ENCODE measurements around the gene HPCAL1. TPM values are rescaled to one million over a fixed set of nuclear protein-coding genes. Genes with fewer than 3 reads are reported as not detected.

Gene HPCAL1
- total RNA-seq, 2 donors from 2014 or later = 41.0 to 66.3 TPM

GRCh38 chr2:10342245-10342951, 39.7 kb downstream of the HPCAL1 start:
- H3K27me3 ChIP-seq = no peaks in the 10 kb centered on the region
- no peaks in the 10 kb centered on the region for H3K9me3 ChIP-seq
- H3K27ac ChIP-seq = peak overlapping the region in 3 of 4 donors; percentile 47 to 63 (median 52)
- H3K4me3 ChIP-seq = no peak overlapping the region
- no peaks in the 10 kb centered on the region for H3K36me3 ChIP-seq (replicated peaks in 1 of 2; ENCODE audit: insufficient read depth in 1 of 2, low read depth in 2 of 2)
- TF ChIP-seq CTCF (IDR thresholded peaks at IDR 0.05) = no peak
- no peak for TF ChIP-seq POLR2A (IDR thresholded peaks at IDR 0.05)
- ATAC-seq (peak; percentile 63), DNase-seq (peak in 2 of 4 donors; percentile 41 to 49)
- H3K4me1 ChIP-seq = peaks cover 48% of the 10 kb centered on the region
- intact Hi-C loops (cut with DNase I) = no loop called here
- 68 to 78% methylated on average over 12 to 16 of the region's 18 CpGs for WGBS, 2 donors

GRCh38 chr2:10343191-10343590, 40.5 kb downstream of the HPCAL1 start:
- 64 to 80% methylated on average over 3 of the region's 3 CpGs for WGBS, 2 donors
- Histone ChIP-seq H3K9me3 (no peaks in the 10 kb centered on the region), H3K27ac (peak overlapping the region in 3 of 4 donors; percentile 47 to 63 (median 52)), H3K27me3 (no peaks in the 10 kb centered on the region), H3K4me3 (no peak overlapping the region), H3K36me3 (replicated peaks in 1 of 2; ENCODE audit: insufficient read depth in 1 of 2, low read depth in 2 of 2) (no peaks in the 10 kb centered on the region), H3K4me1 (peaks cover 56% of the 10 kb centered on the region)
- no peak for ATAC-seq
- TF ChIP-seq CTCF (IDR thresholded peaks at IDR 0.05) (no peak), POLR2A (IDR thresholded peaks at IDR 0.05) (no peak)
- intact Hi-C loops (cut with DNase I) = no loop called here
- no peak for DNase-seq

GRCh38 chr2:10343658-10344057, 41.0 kb downstream of the HPCAL1 start:
- Histone ChIP-seq H3K36me3 (replicated peaks in 1 of 2; ENCODE audit: insufficient read depth in 1 of 2, low read depth in 2 of 2) (no peaks in the 10 kb centered on the region), H3K27ac (no peak overlapping the region), H3K27me3 (no peaks in the 10 kb centered on the region), H3K4me1 (peaks cover 58% of the 10 kb centered on the region), H3K9me3 (no peaks in the 10 kb centered on the region), H3K4me3 (no peak overlapping the region)
- no peak for ATAC-seq
- WGBS, 2 donors = 94 to 96% methylated on average over 8 of the region's 8 CpGs
- TF ChIP-seq POLR2A (IDR thresholded peaks at IDR 0.05) = no peak
- TF ChIP-seq CTCF (IDR thresholded peaks at IDR 0.05) = no peak
- no peak for DNase-seq
- intact Hi-C loops (cut with DNase I) = no loop called here

GRCh38 chr2:10344105-10345066, 41.7 kb downstream of the HPCAL1 start:
- Histone ChIP-seq H3K27ac (peak overlapping the region in 2 of 4 donors; percentile 0 to 22), H3K4me1 (peaks cover 64% of the 10 kb centered on the region), H3K36me3 (replicated peaks in 1 of 2; ENCODE audit: insufficient read depth in 1 of 2, low read depth in 2 of 2) (no peaks in the 10 kb centered on the region), H3K9me3 (no peaks in the 10 kb centered on the region), H3K4me3 (no peak overlapping the region), H3K27me3 (no peaks in the 10 kb centered on the region)
- intact Hi-C loops (cut with DNase I) = no loop called here
- DNase-seq (no peak), ATAC-seq (no peak)
- TF ChIP-seq CTCF (IDR thresholded peaks at IDR 0.05) (no peak), POLR2A (IDR thresholded peaks at IDR 0.05) (no peak)
- 69 to 76% methylated on average over 15 to 19 of the region's 19 CpGs for WGBS, 2 donors

Measured in body of pancreas (tissue), 4 donors.